Epithelial cell of umbilical artery (primary cell): ENCODE results near the gene UPB1. TPM values are rescaled to one million over a fixed set of nuclear protein-coding genes. Genes with fewer than 3 reads are reported as not detected.

ENCODE experiments used
- total RNA-seq: library from RNA; depleted of rRNA; stranded (reverse); fragments of >200 nt; gene quantifications from 2 replicates; pipeline ENCODE4 v1.2.3, GENCODE V29; 2014

The UPB1 gene
- total RNA-seq: 0.30 and 0.32 TPM in 2 replicates

GRCh38 chr22:24494528-24495364 lies at the start of gene UPB1:
UPB1 (plus strand) TSS chr22:24495332; CDS start chr22:24495404, 72 bp downstream.

GRCh38 chr22:24554313-24555164 lies 59.4 kb downstream of the UPB1 start, which contains the start of gene GUCD1:
GUCD1 (minus strand) TSS chr22:24555138; CDS start chr22:24554991, 147 bp downstream.

DNA sequence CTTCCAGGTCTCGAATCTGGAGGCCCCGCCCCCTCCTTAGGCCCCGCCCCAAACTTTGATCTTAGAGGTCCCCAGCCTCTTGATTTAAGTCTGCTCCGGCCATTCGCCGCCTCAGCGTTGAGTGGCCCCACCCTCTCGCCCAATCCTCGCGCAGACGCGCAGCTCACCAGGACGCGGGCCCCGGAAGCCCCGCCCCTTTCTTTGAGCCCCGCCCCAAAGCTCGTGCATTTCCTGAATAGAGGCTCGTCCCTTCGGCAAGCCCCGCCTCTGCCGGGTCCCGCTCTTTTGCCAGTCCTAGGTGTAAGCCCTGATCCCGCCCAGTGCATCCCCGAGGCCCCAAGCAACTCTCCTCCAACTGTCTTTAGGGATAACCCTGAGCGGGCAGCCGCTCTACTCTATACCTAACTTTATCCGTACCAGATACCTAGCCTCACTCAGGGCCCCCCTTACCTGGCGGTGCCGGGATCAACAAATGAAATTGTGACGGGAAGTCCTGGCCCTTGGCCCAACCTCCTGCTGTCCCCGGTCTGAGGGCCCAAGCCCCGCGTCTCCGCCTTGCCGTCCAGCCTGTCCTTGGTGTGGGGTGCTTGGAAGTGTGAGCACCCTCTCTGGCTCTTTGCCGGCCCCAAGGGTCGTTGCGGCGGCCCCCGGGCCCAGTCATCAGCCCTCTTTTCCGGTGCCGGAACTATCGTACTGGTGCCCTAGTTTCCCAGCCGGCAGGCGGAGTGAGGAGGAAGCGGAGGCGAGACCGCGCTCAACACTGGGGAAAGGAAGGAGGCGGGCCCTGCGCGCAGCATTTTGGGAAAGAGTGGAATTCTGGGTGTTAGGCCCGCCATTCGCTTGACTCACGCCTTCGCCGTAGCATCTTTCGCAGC lies 60.3 kb downstream of the UPB1 start, which contains the start of gene SNRPD3:
Gene SNRPD3, plus strand, starts transcription at position 835 of the 875 bp plus-strand sequence. CDS start 1,676 bp downstream, outside the sequence.

Other genes with a start within 250 kb of the UPB1 start
- 28.9 and 52.7 TPM in 2 replicates for gene SPECC1L, start 224.5 kb upstream of the UPB1 start, total RNA-seq
- gene ADORA2A, start 67.7 kb upstream of the UPB1 start, total RNA-seq: 9.4 and 41.8 TPM in 2 replicates
- 130 and 152 TPM in 2 replicates for gene GUCD1, start 59.8 kb downstream of the UPB1 start, total RNA-seq
- 189 and 225 TPM in 2 replicates for gene SNRPD3, start 60.7 kb downstream of the UPB1 start, total RNA-seq
- gene LRRC75B, start 97.7 kb downstream of the UPB1 start, total RNA-seq: 3.2 and 5.3 TPM in 2 replicates
- 0.30 and 0.32 TPM in 2 replicates for gene GGT1, start 107.9 kb downstream of the UPB1 start, total RNA-seq